AG04449 (cell line): ENCODE results near the gene MAP1S.

Source experiments
- CTCF ChIA-PET: fragments of 350-600 bp; formaldehyde crosslinking; extraction: SDS; loops from one replicate; lab custom pipeline; 2021; ENCODE audit warnings: antibody characterized with exemption; lab: Yijun Ruan, JAX
- POLR2A ChIA-PET: fragments of 400-600, 350-600 bp; formaldehyde crosslinking; extraction: SDS; loops from one replicate; lab custom pipeline; 2020; ENCODE audit warnings: antibody characterized with exemption, inconsistent platforms; lab: Yijun Ruan, JAX
- DNase-seq: peaks from one replicate; pipeline ENCODE4 v3.0.0-alpha.2; 2010; ENCODE audit warnings: low read depth, low spot score
- H3K4me3 ChIP-seq: 2 replicates; pipeline ENCODE4 v1.5.1; 2011; ENCODE audit warnings: low read depth, mild to moderate bottlenecking, control low read depth, low read length
- CTCF ChIP-seq: IDR thresholded peaks from one replicate; pipeline ENCODE4 v1.5.1; 2011; ENCODE audit warnings: mild to moderate bottlenecking, moderate library complexity, low read length, control low read depth, inconsistent platforms; ENCODE audit not compliant: insufficient read depth; ENCODE audit errors: missing control alignments

The MAP1S gene

GRCh38 chr19:17684256-17684655 lies 35.0 kb upstream of the MAP1S start:
- no peak for TF ChIP-seq CTCF
- ChIA-PET CTCF (no interaction called here), POLR2A (no interaction called here)
- H3K4me3 ChIP-seq = no peak overlapping the region
- DNase-seq = no peak

- POLR2A ChIA-PET = no interaction called here
- CTCF ChIA-PET = no interaction called here
- no peak for TF ChIP-seq CTCF
- DNase-seq = no peak
- H3K4me3 ChIP-seq = no peak overlapping the region
Measured at GRCh38 chr19:17685451-17686022, 33.7 kb upstream of the MAP1S start.

GRCh38 chr19:17686023-17686521 lies 33.2 kb upstream of the MAP1S start:
- ChIA-PET POLR2A (no interaction called here), CTCF (no interaction called here)
- no peak for TF ChIP-seq CTCF
- DNase-seq = no peak
- H3K4me3 ChIP-seq = no peak overlapping the region

GRCh38 chr19:17686592-17687024 lies 32.7 kb upstream of the MAP1S start:
- CTCF ChIA-PET = no interaction called here
- TF ChIP-seq CTCF = no peak
- DNase-seq = no peak
- H3K4me3 ChIP-seq = no peak overlapping the region
- POLR2A ChIA-PET = no interaction called here

GRCh38 chr19:17687141-17687856 lies 32.0 kb upstream of the MAP1S start:
- no peak for TF ChIP-seq CTCF
- no peak for DNase-seq
- ChIA-PET CTCF (no interaction called here), POLR2A (no interaction called here)
- H3K4me3 ChIP-seq = no peak overlapping the region
